Measurements from ENCODE around the gene MYD88.

Gene MYD88

DNA sequence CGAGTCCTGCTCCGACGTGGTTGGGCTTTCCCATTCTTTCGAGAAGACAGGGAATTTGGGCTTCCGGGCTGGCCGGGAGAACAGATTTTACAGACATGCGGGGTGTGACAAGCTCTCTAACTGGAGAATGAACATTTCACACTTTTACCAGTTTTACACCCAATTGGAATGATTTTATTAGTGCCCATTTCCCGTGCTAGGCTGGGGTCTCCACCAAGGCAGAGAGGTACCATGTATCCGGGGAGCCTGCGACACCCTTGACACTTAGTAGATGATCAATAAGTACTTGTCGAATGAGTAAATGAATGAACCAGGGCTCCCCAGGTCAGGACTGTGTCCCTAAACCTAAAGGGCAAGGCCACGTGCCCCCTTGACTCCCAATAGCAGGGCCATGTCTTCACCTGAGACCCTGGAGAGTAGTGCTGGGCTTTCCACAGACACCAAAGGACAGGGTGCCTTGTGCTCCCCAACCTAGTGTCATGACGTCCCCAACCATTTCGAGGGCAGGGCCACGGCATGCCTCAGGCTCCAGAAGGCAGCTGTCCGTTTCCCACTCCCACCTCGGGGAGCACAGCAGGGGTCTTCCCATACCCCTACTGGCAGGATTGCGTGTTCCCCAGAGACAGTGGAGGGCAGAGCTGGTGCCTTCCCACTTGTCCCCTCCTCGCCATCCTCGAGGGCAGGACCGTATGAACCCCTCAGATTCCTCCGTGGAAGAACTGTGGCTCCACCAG is 679 bp upstream of the MYD88 start:
- peak overlapping the region; percentile 86 for H3K4me3 ChIP-seq (ENCODE audit: low read length)
- DNase-seq (ENCODE audit: low read depth, low spot score): no peak

DNA sequence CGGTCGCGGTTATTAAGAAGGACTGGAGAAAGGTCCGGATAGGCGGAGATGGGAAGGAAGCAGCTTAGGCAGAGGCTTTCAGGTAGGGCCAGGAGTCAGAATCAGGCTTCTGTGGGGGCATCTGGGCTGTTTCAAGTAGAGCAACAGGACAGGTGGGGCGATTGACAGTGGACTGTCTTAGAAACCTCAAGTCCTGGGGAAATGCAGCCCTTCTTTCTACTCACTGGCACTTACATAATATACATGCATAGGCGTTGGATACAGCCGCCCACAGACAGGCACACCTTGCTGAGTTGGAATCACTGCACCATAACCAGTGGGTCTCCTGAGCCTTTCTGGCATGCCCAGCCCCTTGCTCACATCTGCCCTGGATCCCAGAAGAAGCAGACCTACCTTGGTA is 730 bp downstream of the MYD88 start:
- peak overlapping the region; percentile 86 for H3K4me3 ChIP-seq (ENCODE audit: low read length)
- no peak for DNase-seq (ENCODE audit: low read depth, low spot score)

DNA sequence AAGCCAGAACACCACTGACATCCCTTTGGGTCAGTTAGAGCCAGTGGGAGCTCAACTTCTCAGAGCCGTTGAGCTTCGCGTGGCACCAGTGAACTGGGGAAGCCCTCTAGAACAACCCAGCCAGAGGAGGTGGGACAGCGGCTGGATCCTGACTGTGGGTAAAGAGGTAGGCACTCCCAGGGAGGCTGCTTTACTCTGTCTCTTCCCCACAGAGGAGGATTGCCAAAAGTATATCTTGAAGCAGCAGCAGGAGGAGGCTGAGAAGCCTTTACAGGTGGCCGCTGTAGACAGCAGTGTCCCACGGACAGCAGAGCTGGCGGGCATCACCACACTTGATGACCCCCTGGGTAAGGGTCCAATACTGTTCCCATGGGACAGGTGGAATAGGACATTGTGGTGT is 1.2 kb downstream of the MYD88 start:
- peak overlapping the region; percentile 86 for H3K4me3 ChIP-seq (ENCODE audit: low read length)
- no peak for DNase-seq (ENCODE audit: low read depth, low spot score)

DNA sequence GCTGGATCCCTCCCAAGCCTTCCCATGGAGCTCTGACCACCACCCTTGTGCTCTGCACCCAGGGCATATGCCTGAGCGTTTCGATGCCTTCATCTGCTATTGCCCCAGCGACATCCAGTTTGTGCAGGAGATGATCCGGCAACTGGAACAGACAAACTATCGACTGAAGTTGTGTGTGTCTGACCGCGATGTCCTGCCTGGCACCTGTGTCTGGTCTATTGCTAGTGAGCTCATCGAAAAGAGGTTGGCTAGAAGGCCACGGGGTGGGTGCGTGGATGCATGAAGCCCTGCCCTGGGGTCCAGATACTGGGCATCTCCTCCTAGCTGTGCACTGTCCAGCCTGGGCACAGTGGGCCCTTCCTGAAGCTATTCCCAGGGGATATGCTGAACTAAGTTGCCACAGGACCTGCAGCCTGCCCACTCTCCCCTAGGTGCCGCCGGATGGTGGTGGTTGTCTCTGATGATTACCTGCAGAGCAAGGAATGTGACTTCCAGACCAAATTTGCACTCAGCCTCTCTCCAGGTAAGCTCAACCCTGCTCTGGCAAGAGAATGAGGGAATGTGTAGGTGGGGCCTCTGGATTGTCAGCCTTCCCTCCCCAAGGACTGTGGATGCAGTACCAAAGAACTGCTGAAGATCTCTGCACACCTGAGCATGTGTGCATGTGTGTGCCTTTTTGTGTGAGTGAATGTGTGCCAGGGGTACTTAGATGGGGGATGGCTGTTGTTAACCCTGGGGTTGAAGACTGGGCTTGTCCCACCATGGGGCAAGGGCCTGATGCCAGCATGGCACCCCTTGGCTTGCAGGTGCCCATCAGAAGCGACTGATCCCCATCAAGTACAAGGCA is 2.1 kb downstream of the MYD88 start:
- DNase-seq (ENCODE audit: low read depth, low spot score): no peak
- H3K4me3 ChIP-seq (ENCODE audit: low read length): no peak overlapping the region

DNA sequence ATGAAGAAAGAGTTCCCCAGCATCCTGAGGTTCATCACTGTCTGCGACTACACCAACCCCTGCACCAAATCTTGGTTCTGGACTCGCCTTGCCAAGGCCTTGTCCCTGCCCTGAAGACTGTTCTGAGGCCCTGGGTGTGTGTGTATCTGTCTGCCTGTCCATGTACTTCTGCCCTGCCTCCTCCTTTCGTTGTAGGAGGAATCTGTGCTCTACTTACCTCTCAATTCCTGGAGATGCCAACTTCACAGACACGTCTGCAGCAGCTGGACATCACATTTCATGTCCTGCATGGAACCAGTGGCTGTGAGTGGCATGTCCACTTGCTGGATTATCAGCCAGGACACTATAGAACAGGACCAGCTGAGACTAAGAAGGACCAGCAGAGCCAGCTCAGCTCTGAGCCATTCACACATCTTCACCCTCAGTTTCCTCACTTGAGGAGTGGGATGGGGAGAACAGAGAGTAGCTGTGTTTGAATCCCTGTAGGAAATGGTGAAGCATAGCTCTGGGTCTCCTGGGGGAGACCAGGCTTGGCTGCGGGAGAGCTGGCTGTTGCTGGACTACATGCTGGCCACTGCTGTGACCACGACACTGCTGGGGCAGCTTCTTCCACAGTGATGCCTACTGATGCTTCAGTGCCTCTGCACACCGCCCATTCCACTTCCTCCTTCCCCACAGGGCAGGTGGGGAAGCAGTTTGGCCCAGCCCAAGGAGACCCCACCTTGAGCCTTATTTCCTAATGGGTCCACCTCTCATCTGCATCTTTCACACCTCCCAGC is 2.9 kb downstream of the MYD88 start:
- DNase-seq (ENCODE audit: low read depth, low spot score): no peak
- H3K4me3 ChIP-seq (ENCODE audit: low read length): no peak overlapping the region

DNA sequence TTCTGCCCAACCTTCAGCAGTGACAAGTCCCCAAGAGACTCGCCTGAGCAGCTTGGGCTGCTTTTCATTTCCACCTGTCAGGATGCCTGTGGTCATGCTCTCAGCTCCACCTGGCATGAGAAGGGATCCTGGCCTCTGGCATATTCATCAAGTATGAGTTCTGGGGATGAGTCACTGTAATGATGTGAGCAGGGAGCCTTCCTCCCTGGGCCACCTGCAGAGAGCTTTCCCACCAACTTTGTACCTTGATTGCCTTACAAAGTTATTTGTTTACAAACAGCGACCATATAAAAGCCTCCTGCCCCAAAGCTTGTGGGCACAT is 3.5 kb downstream of the MYD88 start:
- DNase-seq (ENCODE audit: low read depth, low spot score): no peak
- no peak overlapping the region for H3K4me3 ChIP-seq (ENCODE audit: low read length)

DNA sequence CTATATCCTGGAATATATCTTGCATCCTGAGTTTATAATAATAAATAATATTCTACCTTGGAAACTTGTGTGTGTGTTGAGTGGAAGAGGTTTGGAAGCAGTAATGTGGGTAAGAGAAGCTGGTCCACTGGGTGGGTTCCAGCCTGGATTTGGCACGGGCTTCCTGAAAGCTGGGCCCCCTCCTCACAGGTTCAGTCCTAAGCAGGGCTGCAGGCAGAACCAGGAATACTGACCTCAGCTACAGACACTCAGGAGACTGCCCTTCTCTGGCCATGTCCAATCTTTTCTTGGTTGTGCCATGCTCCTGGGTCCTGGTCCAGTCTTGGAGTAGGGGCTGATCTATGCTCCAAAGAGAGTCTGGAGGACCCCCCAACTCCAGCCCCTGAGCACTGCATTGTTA is 4.5 kb downstream of the MYD88 start:
- no peak overlapping the region for H3K4me3 ChIP-seq (ENCODE audit: low read length)
- no peak for DNase-seq (ENCODE audit: low read depth, low spot score)

DNA sequence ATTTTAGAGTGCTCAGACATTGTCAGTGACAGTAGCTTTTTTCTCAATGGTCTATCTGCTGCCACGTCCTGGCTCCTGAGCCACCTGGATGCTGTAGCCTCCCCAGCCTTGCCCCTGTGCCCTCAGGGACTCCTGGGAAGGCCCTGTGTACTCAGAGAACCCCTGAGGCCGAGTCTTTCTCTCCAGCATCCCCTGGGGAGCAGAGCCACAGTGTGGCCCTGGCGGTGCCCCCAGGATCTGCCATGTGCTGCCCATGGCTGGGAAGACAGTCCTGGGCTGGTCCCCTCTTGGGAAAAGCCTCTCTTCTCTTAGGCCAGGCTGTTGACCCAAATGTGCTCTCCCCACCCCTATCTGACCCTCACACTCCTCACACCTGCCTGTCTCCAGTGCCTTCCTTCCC is 5.0 kb downstream of the MYD88 start:
- DNase-seq (ENCODE audit: low read depth, low spot score): no peak
- H3K4me3 ChIP-seq (ENCODE audit: low read length): no peak overlapping the region

DNA sequence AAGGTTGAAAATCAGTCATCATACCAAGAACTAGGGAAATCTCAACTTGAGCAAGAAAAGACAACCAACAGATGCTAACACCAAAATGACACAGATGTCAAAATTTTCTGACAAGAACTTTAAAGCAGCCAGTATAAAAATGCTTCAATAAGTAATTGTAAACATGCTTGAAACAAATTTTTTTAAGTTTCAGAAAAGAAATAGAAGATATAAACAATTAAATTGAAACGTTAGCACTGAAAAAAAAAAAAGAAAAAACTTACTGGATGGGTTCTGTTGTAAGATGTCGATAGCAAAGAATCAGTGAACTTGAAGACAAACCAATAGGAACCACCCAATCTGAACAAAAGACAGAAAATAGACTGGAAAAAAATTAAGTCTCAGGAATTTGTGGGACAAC is 8.0 kb downstream of the MYD88 start:
- no peak for DNase-seq (ENCODE audit: low read depth, low spot score)
- no peak overlapping the region for H3K4me3 ChIP-seq (ENCODE audit: low read length)

DNA sequence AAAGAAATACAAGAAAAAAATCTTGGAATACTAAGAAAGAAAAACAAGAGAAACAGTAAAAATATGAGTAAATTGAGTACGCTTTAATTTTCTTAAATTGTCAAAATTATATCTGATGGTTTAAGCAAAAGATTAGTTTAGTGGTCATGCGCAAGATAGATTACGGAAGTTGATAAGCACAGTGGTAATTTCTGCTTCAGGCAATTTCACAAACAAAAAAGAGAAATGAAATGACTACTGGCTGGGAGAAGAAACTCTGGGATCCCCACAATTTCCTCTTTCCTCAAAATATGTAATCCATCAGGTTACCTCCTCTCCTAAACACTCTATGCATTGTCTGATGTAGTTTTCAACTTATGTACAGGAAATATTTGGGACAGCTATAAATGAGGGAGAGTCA is 9.0 kb downstream of the MYD88 start:
- H3K4me3 ChIP-seq (ENCODE audit: low read length): no peak overlapping the region
- DNase-seq (ENCODE audit: low read depth, low spot score): no peak

DNA sequence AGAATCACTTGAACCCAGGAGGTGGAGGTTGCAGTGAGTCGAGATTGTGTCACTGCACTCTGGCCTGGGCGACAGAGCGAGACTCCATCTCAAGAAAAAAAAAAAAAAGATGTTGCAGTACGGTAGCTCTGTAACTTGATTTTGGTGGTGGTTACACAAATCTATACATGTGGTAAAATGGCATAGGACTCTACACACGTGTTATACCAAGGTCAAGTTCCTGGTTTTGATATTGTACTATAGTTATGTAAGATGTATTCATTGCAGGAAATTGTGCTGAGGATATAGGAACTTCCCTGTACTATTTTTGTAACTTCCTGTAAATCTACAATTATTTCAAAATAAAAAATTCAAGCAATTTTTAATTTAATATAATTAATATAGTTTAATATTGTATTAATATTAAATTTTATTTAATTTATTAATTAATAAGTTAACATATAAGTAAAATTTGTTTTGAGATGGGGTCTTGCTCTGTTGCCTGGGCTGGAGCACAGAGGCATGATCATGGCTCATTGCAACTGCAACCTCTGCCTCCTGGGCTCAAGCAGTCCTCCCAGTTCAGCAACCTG is 9.9 kb downstream of the MYD88 start:
- no peak for DNase-seq (ENCODE audit: low read depth, low spot score)
- H3K4me3 ChIP-seq (ENCODE audit: low read length): no peak overlapping the region

DNA sequence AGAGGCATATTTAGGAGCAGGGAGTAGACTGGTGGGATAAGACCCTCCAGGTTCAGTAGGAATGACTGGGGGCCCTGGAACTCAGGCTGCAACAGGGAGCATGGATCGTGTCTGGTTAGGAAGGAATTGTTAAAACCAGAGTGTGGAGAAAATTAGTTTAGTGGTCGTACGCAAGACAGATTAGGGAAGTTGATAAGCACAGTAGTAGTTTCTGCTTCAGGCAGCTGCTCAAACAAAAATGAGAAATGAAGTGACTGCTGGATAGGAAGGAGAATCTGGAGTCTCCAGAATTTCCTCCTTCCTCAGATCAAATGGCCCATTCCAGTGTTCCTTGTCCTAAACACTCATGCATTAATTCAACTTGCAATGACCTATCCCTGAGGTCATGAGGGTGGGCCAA is 11.2 kb downstream of the MYD88 start:
- DNase-seq (ENCODE audit: low read depth, low spot score): no peak
- no peak overlapping the region for H3K4me3 ChIP-seq (ENCODE audit: low read length)

DNA sequence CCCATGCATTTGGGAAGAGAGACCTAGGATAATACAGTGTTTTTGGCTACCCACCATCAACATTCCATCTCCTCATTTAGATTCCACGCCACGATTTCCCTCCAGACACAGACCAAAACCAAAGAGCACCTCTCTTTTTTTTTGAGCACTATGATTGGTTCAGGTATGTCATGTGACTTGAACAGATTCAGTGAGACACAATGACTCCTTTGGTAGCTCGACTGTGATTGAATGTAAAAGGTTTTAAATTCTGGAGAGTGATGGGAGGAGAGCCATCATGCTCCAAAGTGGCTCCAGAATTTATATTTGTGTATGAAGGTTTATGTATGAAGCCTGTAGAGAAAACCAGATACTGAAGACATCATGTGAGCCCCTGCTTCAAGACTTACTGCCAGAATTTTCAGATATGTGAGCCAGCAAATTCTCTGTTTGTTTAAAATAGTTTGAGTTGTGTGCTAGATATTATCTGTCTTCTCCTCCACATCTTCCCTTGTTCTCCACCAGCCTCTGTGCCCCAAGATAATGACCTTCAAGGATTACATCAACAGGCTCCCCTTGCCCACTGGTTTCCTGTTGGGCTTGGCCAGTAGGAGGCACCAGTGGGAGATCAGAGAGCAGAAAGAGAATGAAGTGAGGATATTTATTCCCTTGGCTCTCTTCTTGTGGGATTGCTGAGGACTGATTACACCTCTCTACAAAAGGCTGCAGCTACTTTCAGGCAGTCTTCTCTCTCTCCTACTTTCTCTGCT is 12.5 kb downstream of the MYD88 start:
- no peak overlapping the region for H3K4me3 ChIP-seq (ENCODE audit: low read length)
- no peak for DNase-seq (ENCODE audit: low read depth, low spot score)

DNA sequence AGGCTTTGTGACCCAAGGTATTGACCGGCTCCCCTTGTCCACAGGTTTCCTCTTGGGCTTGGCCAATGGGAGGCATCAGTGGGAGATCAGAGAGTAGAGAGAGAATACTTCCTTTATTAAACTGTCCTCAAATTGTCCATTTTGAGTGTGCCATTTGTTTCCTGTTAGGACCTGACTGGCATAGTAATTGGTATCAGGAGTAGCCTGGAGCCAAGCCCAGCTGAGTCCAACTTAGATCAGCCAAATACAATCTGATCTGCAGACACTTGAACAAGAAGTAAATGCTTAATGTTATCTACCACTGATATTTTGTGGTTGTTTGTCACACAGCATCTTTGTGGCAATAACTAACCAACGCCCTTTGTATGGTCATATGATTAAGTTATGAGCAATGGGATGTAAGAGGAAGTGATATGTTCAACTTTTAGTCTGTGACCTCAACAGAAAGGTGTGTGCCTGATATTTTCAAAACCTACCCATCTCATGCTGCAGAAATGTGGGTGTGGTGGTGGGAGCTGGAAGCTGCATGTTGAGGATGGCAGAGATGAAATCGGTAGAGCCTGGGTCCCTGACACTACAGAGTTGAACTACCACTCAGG is 13.3 kb downstream of the MYD88 start:
- no peak overlapping the region for H3K4me3 ChIP-seq (ENCODE audit: low read length)
- DNase-seq (ENCODE audit: low read depth, low spot score): no peak

DNA sequence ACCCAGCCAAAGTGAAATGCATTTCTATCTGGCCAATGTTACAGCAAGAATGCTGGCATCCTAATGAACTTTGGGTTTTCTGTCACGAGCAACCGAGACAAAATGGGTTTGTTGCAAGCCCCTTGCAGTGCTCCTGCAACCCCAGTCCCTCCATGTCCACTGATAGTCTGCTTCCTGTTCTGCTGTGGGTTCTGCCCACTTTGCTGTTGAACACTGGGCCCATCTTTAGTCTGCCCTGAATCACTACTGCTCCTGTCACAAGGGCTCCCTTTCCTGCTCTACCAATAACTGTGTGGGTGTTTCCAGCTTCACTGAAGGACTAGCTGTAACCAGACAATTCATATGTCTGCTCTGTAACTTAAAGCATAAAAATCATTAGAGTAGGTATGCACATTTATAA is 14.1 kb downstream of the MYD88 start:
- H3K4me3 ChIP-seq (ENCODE audit: low read length): no peak overlapping the region
- no peak for DNase-seq (ENCODE audit: low read depth, low spot score)

DNA sequence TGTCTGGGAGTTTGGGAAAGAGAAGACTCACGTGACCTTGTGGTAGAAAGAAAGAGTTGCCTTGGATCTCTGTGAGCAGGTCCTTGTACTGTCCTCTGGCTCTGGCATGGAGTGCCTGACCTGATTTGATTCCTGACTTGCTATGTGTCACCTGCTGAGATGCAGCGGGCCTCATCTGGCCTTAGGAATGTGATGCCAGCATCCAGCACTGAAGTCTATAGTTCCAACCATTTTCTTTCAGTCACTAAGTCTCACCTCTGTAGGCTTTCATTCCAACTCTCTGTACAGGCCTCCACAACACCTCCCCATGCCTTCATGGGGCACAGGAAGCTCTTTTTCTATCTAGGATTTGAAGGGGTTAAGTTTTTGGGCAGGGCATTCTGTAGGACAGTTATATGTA is 14.8 kb downstream of the MYD88 start:
- no peak overlapping the region for H3K4me3 ChIP-seq (ENCODE audit: low read length)
- DNase-seq (ENCODE audit: low read depth, low spot score): no peak

DNA sequence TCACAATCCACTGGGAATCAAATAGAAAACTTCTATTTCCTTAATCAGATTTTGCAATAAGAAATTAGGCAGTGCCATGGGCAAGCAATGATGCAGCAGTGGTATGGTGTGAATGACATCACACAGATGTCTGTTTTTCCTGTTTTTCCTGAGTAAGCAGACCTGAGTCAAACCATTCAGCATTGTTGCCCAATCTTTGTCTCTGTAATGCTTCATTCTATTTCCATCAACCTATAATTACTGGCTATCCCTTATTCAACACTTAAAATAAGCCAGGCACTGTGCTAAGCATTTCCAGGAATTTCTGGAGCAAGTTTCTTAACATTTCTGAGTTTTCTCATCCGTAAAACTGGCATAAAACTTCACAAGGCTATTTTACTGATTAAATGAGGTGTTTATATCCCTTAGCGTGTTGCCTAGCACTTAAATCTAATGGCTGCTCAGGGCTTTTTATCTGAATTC is 15.6 kb downstream of the MYD88 start:
- no peak for DNase-seq (ENCODE audit: low read depth, low spot score)
- no peak overlapping the region for H3K4me3 ChIP-seq (ENCODE audit: low read length)

DNA sequence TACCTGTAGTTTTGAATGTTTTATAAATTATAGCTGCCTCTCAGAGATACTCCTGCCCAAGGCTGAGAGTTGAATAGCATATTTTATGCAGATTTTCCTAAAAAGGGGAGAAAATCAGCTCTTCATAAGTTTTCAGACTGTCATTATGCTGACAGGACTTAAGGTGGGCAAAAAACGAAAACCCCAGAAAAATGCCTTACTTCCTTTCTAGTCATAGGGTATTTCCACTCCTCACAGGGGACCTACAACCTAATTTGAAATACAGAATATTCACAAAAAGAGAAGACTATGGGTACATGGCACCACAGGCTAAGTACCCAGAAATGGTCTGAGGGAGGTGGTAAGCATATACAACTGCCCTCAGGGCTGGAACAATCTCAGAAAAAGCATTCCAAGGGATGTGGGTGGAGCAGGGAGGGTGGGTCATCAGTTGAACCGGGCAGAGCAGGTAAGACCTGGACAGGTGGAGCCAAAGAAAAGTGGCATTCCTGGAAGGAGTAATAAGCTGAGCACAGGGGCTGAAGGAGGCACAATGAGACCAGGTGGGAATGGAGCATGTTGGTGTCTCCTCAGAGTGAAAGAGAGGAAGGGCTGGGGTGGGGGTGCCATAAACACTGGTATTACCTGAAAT is 16.3 kb downstream of the MYD88 start:
- no peak for DNase-seq (ENCODE audit: low read depth, low spot score)
- H3K4me3 ChIP-seq (ENCODE audit: low read length): no peak overlapping the region
